Natural killer cell (primary cell): Measurements from ENCODE around the gene BBC3. TPM values are rescaled to one million over a fixed set of nuclear protein-coding genes. Genes with fewer than 3 reads are reported as not detected.

Source experiments
- ATAC-seq, 3 donors: fragments of 150-1000 bp in 2 of 3; fragments of 200-7000 bp in 1 of 3; cut with Tn5 transposase; 1 replicate in 1 of 3; 2 replicates in 2 of 3; pipeline ENCODE4 v1.10.0; 2021; ENCODE audit warnings: mild to moderate bottlenecking in 2 of 3, moderate library complexity in 2 of 3
- DNase-seq, 2 donors: peaks; one replicate each; pipeline versions ENCODE4 v3.0.0 to v3.0.0-alpha.2; 2013 to 2021; ENCODE audit warnings: mixed read lengths in 1 of 2
- H3K27ac ChIP-seq: one replicate; pipeline ENCODE4 v1.5.1; 2013; ENCODE audit warnings: mild to moderate bottlenecking, low read length
- H3K27me3 ChIP-seq: one replicate; pipeline ENCODE4 v1.6.1; 2013; ENCODE audit warnings: low read length; ENCODE audit not compliant: control insufficient read depth, insufficient read depth
- H3K36me3 ChIP-seq: one replicate; pipeline ENCODE4 v1.6.1; 2013; ENCODE audit warnings: low read length; ENCODE audit not compliant: control insufficient read depth, insufficient read depth
- H3K4me1 ChIP-seq: one replicate; pipeline ENCODE4 v1.6.1; 2013; ENCODE audit warnings: low read length; ENCODE audit not compliant: control insufficient read depth, insufficient read depth
- H3K4me3 ChIP-seq: one replicate; pipeline ENCODE4 v1.5.1; 2013; ENCODE audit warnings: low read length
- H3K9me3 ChIP-seq: one replicate; pipeline ENCODE4 v1.6.1; 2013; ENCODE audit warnings: low read length; ENCODE audit not compliant: control insufficient read depth, insufficient read depth
- H3K27ac Mint-ChIP-seq, 2 donors: one replicate each; pipeline ENCODE4 v1.8.0; 2022; ENCODE audit warnings: mild to moderate bottlenecking in 2 of 2, mixed read lengths in 2 of 2, moderate library complexity in 1 of 2
- H3K27me3 Mint-ChIP-seq, 2 donors: one replicate each; pipeline ENCODE4 v1.8.0; 2022; ENCODE audit warnings: low read depth in 2 of 2, mixed read lengths in 2 of 2
- H3K36me3 Mint-ChIP-seq: one replicate; pipeline ENCODE4 v1.8.0; 2022; ENCODE audit warnings: mixed read lengths
- H3K4me1 Mint-ChIP-seq, 2 donors: one replicate each; pipeline ENCODE4 v1.8.0; 2022; ENCODE audit warnings: mixed read lengths in 2 of 2
- H3K4me3 Mint-ChIP-seq: one replicate; pipeline ENCODE4 v1.8.0; 2022; ENCODE audit warnings: mild to moderate bottlenecking, moderate library complexity, mixed read lengths
- H3K9me3 Mint-ChIP-seq, 2 donors: one replicate each; pipeline ENCODE4 v1.8.0; 2022; ENCODE audit warnings: mixed read lengths in 2 of 2
- WGBS: methylation state at CpG from one replicate; pipeline ENCODE4 v1.1.7; 2013; ENCODE audit warnings: missing lambda C conversion rate; ENCODE audit not compliant: insufficient coverage; 5-methylcytosine and 5-hydroxymethylcytosine counted together
- intact Hi-C: fragments of 100-400 bp; cut with micrococcal nuclease; formaldehyde crosslinking; loops from one replicate; pipeline ENCODE4 v1.14.2; 2022
- total RNA-seq, 4 donors: library from RNA; stranded (reverse); fragments of 120-200 nt in 1 of 4; gene quantifications; one replicate each; pipeline versions ENCODE4 v1.2.3 to v1.2.4, GENCODE V29; 2013 to 2022
- TF ChIP-seq, protein P1 (sequence below): fragments of 200-600 bp; IDR thresholded peaks from one replicate; pipeline ENCODE4 v1.8.0; 2022; ENCODE audit warnings: antibody characterized with exemption

The BBC3 gene
- total RNA-seq, 3 donors from 2014 or later (not counting 1 experiment from before 2014, with no cell fraction given): 39.9 to 45.1 (median 43.9) TPM

- ATAC-seq: no peak
- no peaks in the 10 kb centered on the region for H3K9me3 Mint-ChIP-seq
- H3K4me1 Mint-ChIP-seq: peaks cover 19 to 29% of the 10 kb centered on the region in 2 donors
- Histone ChIP-seq H3K27me3 (no peaks in the 10 kb centered on the region), H3K9me3 (no peaks in the 10 kb centered on the region), H3K4me1 (peaks cover 59% of the 10 kb centered on the region), H3K36me3 (no peaks in the 10 kb centered on the region), H3K27ac (peak overlapping the region; percentile 96), H3K4me3 (peak overlapping the region; percentile 47)
- H3K27ac Mint-ChIP-seq: no peak overlapping the region
- H3K36me3 Mint-ChIP-seq: no peaks in the 10 kb centered on the region
- H3K4me3 Mint-ChIP-seq: peak overlapping the region; percentile 85
- peaks cover 0 to 2% of the 10 kb centered on the region in 2 donors for H3K27me3 Mint-ChIP-seq
- 3% methylated on average over 25 of the region's 27 CpGs for WGBS
- peak; percentile 51 to 70 for DNase-seq
- intact Hi-C loops: loop anchor here (5.0 kb wide), 3 partner anchors 45 to 115 kb away; partner anchors contain the start of genes INAFM1 and ZC3H4
- TF ChIP-seq, protein P1, sequence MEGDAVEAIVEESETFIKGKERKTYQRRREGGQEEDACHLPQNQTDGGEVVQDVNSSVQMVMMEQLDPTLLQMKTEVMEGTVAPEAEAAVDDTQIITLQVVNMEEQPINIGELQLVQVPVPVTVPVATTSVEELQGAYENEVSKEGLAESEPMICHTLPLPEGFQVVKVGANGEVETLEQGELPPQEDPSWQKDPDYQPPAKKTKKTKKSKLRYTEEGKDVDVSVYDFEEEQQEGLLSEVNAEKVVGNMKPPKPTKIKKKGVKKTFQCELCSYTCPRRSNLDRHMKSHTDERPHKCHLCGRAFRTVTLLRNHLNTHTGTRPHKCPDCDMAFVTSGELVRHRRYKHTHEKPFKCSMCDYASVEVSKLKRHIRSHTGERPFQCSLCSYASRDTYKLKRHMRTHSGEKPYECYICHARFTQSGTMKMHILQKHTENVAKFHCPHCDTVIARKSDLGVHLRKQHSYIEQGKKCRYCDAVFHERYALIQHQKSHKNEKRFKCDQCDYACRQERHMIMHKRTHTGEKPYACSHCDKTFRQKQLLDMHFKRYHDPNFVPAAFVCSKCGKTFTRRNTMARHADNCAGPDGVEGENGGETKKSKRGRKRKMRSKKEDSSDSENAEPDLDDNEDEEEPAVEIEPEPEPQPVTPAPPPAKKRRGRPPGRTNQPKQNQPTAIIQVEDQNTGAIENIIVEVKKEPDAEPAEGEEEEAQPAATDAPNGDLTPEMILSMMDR: no peak
Observed at GRCh38 chr19:47227352-47228167, 3.4 kb downstream of the BBC3 start.

GRCh38 chr19:47226426-47227351 lies 4.3 kb downstream of the BBC3 start:
- DNase-seq (peak; percentile 71 to 72), ATAC-seq (peak in 2 of 3 donors; percentile 0 to 10)
- H3K36me3 ChIP-seq: peaks cover 7% of the 10 kb centered on the region
- H3K27me3 ChIP-seq: no peaks in the 10 kb centered on the region
- H3K4me1 Mint-ChIP-seq: peaks cover 11 to 23% of the 10 kb centered on the region in 2 donors
- H3K27ac Mint-ChIP-seq: no peak overlapping the region
- H3K9me3 ChIP-seq: no peaks in the 10 kb centered on the region
- H3K27ac ChIP-seq: peak overlapping the region; percentile 96
- 1% methylated on average over 55 of the region's 56 CpGs for WGBS
- intact Hi-C loops: loop anchor here (5.0 kb wide), 3 partner anchors 46 to 114 kb away; partner anchors contain the start of genes INAFM1 and ZC3H4
- no peaks in the 10 kb centered on the region for H3K9me3 Mint-ChIP-seq
- TF ChIP-seq, protein P1: no peak
- peak overlapping the region; percentile 85 for H3K4me3 Mint-ChIP-seq
- H3K4me1 ChIP-seq: peaks cover 50% of the 10 kb centered on the region
- H3K27me3 Mint-ChIP-seq: peaks cover 0 to 2% of the 10 kb centered on the region in 2 donors
- H3K36me3 Mint-ChIP-seq: no peaks in the 10 kb centered on the region
- peak overlapping the region; percentile 47 for H3K4me3 ChIP-seq

DNA sequence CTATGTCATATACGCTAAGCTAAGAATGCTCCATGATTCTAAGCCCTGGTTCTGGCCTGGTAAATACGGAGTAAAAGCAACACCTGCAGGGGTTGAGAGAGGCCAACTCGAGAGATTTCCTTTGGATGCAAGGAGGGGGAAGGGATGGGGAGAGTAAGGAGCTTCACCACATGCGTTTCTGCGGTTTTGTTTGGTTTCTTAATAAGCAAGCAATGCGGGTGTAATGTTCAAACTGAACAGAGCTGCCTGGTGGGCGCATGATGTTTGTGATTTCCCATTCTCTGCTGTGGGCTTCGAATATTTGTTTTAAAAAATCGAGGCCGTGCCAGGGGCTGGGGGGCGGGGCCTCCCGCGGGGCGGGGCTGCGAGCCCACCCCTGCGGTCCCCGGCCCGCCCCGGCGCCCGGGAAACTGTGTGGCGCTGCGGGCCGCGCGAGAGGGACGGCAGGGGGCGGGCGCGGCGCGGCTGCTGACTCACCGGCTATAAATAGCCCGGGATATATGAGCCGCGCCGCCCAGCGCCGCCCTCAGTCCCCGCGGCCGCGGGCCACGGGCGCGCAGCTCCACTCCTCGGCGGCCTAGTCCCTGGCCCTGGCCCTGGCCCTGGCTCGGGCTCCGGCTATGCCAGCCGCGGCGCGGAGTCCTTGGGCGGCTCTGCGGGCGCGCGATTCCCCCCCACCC lies 5.1 kb downstream of the BBC3 start:
- peak; percentile 94 to 95 for DNase-seq

More for the DNA sequence above, 5.1 kb downstream of the BBC3 start:
- Histone ChIP-seq H3K9me3 (no peaks in the 10 kb centered on the region), H3K27me3 (no peaks in the 10 kb centered on the region), H3K4me3 (peak overlapping the region; percentile 47), H3K36me3 (peaks cover 15% of the 10 kb centered on the region), H3K27ac (peak overlapping the region; percentile 96), H3K4me1 (peaks cover 45% of the 10 kb centered on the region)
- H3K9me3 Mint-ChIP-seq: no peaks in the 10 kb centered on the region
- no peaks in the 10 kb centered on the region for H3K36me3 Mint-ChIP-seq
- H3K4me3 Mint-ChIP-seq: peak overlapping the region; percentile 79
- H3K4me1 Mint-ChIP-seq: peaks cover 6 to 18% of the 10 kb centered on the region in 2 donors
- no peak overlapping the region for H3K27ac Mint-ChIP-seq
- TF ChIP-seq, protein P1: peak; percentile 26
- H3K27me3 Mint-ChIP-seq: no peaks in the 10 kb centered on the region
- intact Hi-C loops: loop anchor here (5.0 kb wide), 3 partner anchors 46 to 114 kb away; partner anchors contain the start of genes INAFM1 and ZC3H4
- ATAC-seq: peak; percentile 43 to 76 (median 66)
- 2% methylated on average over 59 of the region's 59 CpGs for WGBS
